K562 (cell line): ENCODE measurements around the gene FOXJ3. TPM values are rescaled to one million over a fixed set of nuclear protein-coding genes. Genes with fewer than 3 reads are reported as not detected.

ENCODE experiments used
- ATAC-seq: fragments of 200-7000 bp; cut with Tn5 transposase; 3 replicates; pipeline ENCODE4 v1.9.1; 2020; ENCODE audit warnings: moderate library complexity
- BruUV-seq: library from RNA; stranded (reverse); fragments of 400-500 nt; replicated peaks from 2 replicates; lab custom pipeline; 2021; lab: Mats Ljungman, UMichigan
- CTCF ChIA-PET: fragments of 300-600 bp; formaldehyde crosslinking; extraction: SDS; loops from one replicate; lab custom pipeline; 2021; ENCODE audit warnings: low intra/inter-chr PET ratio; lab: Yijun Ruan, JAX
- POLR2A ChIA-PET: fragments of 300-600, 350-650 bp; sonication (Branson Sonifier 250); formaldehyde crosslinking; extraction: SDS; loops from one replicate; lab custom pipeline; 2021; ENCODE audit warnings: antibody characterized with exemption, inconsistent platforms; lab: Yijun Ruan, JAX
- DNase-seq, 4 experiments: peaks; one replicate each; pipeline versions ENCODE4 v3.0.0 to v3.0.0-alpha.2; 2011 to 2018; ENCODE audit warnings: low spot score in 3 of 4, mixed read lengths in 3 of 4; ENCODE audit errors: extremely low read depth in 1 of 4
- FAIRE-seq: peaks from 2 replicates; lab custom pipeline; 2011; peaks lifted over from hg19 to GRCh38; lab: Jason Lieb, UNC
- H2AFZ ChIP-seq: 2 replicates; pipeline ENCODE4 v1.6.0; 2011; ENCODE audit warnings: low read depth, low read length, control low read depth, inconsistent platforms
- H3K27ac ChIP-seq: fragments of 200-600 bp; 3 replicates; pipeline ENCODE4 v1.8.0; 2011; ENCODE audit warnings: low read depth, mild to moderate bottlenecking, control low read depth, inconsistent platforms, low read length, moderate library complexity, mixed read lengths; ENCODE audit errors: extremely low read depth
- H3K27me3 ChIP-seq, 2 experiments: fragments of 300-600 bp in 1 of 2; 2 replicates in 1 of 2; 3 replicates in 1 of 2; pipeline versions ENCODE4 v1.6.0 to v1.8.0; 2011; ENCODE audit warnings: inconsistent platforms in 2 of 2, low read length in 2 of 2, mild to moderate bottlenecking in 1 of 2, mixed read lengths in 1 of 2, moderate library complexity in 1 of 2; ENCODE audit not compliant: control insufficient read depth in 2 of 2, insufficient read depth in 2 of 2
- H3K36me3 ChIP-seq: fragments of 300-600 bp; 3 replicates; pipeline ENCODE4 v1.8.0; 2011; ENCODE audit warnings: mild to moderate bottlenecking, low read length, inconsistent platforms; ENCODE audit not compliant: control insufficient read depth, insufficient read depth
- H3K4me1 ChIP-seq, 2 experiments: fragments of 200-600 bp in 1 of 2; replicated peaks in 1 of 2; 2 replicates in 1 of 2; 3 replicates in 1 of 2; pipeline versions ENCODE4 v1.5.1 to v1.8.0; 2011; ENCODE audit warnings: inconsistent platforms in 2 of 2, low read length in 2 of 2, mild to moderate bottlenecking in 1 of 2, mixed read lengths in 1 of 2, moderate library complexity in 1 of 2; ENCODE audit not compliant: control insufficient read depth in 2 of 2, insufficient read depth in 2 of 2
- H3K4me2 ChIP-seq: 2 replicates; pipeline ENCODE4 v1.6.1; 2011; ENCODE audit warnings: low read length, control low read depth, inconsistent platforms, mixed read lengths; ENCODE audit not compliant: insufficient read depth
- H3K4me3 ChIP-seq: fragments of 200-600 bp; sonication (generic), shearing (Covaris generic); 2 replicates; pipeline ENCODE4 v1.5.1; 2016; ENCODE audit warnings: control low read depth, inconsistent platforms
- H3K79me2 ChIP-seq: fragments of 200-600 bp; 3 replicates; pipeline ENCODE4 v1.8.0; 2011; ENCODE audit warnings: low read length, inconsistent platforms; ENCODE audit not compliant: control insufficient read depth, insufficient read depth
- H3K9ac ChIP-seq, 2 experiments: 2 replicates each; pipeline versions ENCODE4 v1.6.0 to v1.6.1; 2011; ENCODE audit warnings: low read depth in 2 of 2, low read length in 2 of 2, control low read depth in 1 of 2, inconsistent platforms in 1 of 2, mild to moderate bottlenecking in 1 of 2, mixed read lengths in 1 of 2; ENCODE audit not compliant: insufficient read depth in 1 of 2
- H3K9me1 ChIP-seq: one replicate; pipeline ENCODE4 v1.6.0; 2011; ENCODE audit warnings: inconsistent platforms, mild to moderate bottlenecking, low read length, moderate library complexity; ENCODE audit not compliant: control insufficient read depth, insufficient read depth
- H3K9me3 ChIP-seq: replicated peaks from 2 replicates; pipeline ENCODE4 v1.5.1; 2011; ENCODE audit warnings: low read depth, low read length, inconsistent platforms; ENCODE audit not compliant: control insufficient read depth, insufficient read depth
- H4K20me1 ChIP-seq: replicated peaks from 2 replicates; pipeline ENCODE4 v1.6.1; 2011; ENCODE audit warnings: low read length, inconsistent platforms, mixed read lengths; ENCODE audit not compliant: control insufficient read depth, insufficient read depth
- GATAD2B ChIP-seq: fragments of 450-650 bp; IDR thresholded peaks from 2 replicates; pipeline ENCODE4 v1.6.1; 2017; ENCODE audit warnings: mild to moderate bottlenecking, borderline replicate concordance
- WGBS: fragments of 100-300 bp; shearing (Covaris generic); methylation state at CpG from one replicate; pipeline ENCODE4 v1.1.6; 2016; ENCODE audit warnings: low coverage, mixed read lengths; ENCODE audit not compliant: insufficient coverage; ENCODE audit errors: missing lambda C conversion rate; 5-methylcytosine and 5-hydroxymethylcytosine counted together
- in situ Hi-C: fragments of 300-500 bp; cut with MboI; formaldehyde crosslinking; loops from 4 replicates; pipeline ENCODE4 v1.15.0; 2018; ENCODE audit warnings: inconsistent platforms, mixed read lengths
- intact Hi-C: fragments of 100-400 bp; cut with micrococcal nuclease; formaldehyde crosslinking; loops from 2 replicates; pipeline ENCODE4 v1.14.2; 2022
- polyA plus RNA-seq, 8 experiments: library from polyadenylated mRNA; depleted of rRNA in 4 of 8; stranded (reverse) in 5 of 8; unstranded in 3 of 8; fragments of >200 nt; fragmentation: Nextera tagmentation in 2 of 8; fragmentation: Illumina TruSeq in 1 of 8; extraction: Ambion mirVana in 2 of 8; extraction: Trizol in 1 of 8; gene quantifications; 2 replicates each; pipeline versions ENCODE4 v1.2.1 to v1.2.3, GENCODE V29; 2011 to 2014; ENCODE audit warnings: inconsistent platforms in 1 of 8, missing spikeins in 1 of 8
- total RNA-seq, 7 experiments: library from RNA; depleted of rRNA in 6 of 7; stranded (reverse); fragments of >200 nt in 6 of 7; fragmentation: Illumina TruSeq in 2 of 7; extraction: Trizol in 2 of 7; gene quantifications; 2 replicates each; pipeline versions ENCODE4 v1.2.1 to v1.2.3, GENCODE V29; 2011 to 2021; ENCODE audit warnings: low replicate concordance in 1 of 7
- TF ChIP-seq, protein P1 (sequence below): fragments of 150-350 bp; IDR thresholded peaks from 2 replicates; pipeline ENCODE4 v1.6.1; 2014; ENCODE audit warnings: low read depth, mild to moderate bottlenecking, low read length, borderline replicate concordance

FOXJ3 gene
- total and polyA plus RNA-seq, 9 of the 15 experiments (the other 6 are each of a cell fraction or from before 2014, with no cell fraction given) = 8.7 to 35.3 (median 23.4) TPM

DNA sequence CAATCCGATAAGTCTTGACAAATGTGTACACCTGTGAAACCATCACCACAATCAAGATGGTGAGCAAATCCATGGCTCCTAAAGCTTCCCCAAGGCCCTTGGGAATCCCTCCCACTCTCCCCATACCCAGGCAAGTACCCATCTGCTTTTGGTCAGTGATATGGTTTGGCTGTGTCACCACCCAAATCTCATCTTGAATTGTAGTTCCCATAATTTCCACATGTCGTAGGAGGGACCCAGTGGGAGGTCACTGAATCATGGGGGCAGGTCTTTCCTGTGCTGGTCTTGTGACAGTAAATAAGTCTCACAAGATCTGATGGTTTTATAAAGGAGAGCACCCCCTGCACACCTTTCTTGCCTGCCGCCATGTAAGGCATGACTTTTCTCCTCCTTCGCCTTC lies 196.4 kb downstream of the FOXJ3 start:
- H3K36me3 ChIP-seq = no peaks in the 10 kb centered on the region
- in situ Hi-C loops (loop anchor here (25.0 kb wide), 1 partner anchor 326 kb away; no protein-coding TSS in a partner anchor), intact Hi-C loops (loop anchor here (10.0 kb wide), 1 partner anchor 324 kb away; no protein-coding TSS in a partner anchor)
- 27% methylated on average over 4 of the region's 4 CpGs for WGBS
- no peaks in the 10 kb centered on the region for H3K9me1 ChIP-seq
- no peak overlapping the region for H3K4me3 ChIP-seq
- TF ChIP-seq, protein P1, sequence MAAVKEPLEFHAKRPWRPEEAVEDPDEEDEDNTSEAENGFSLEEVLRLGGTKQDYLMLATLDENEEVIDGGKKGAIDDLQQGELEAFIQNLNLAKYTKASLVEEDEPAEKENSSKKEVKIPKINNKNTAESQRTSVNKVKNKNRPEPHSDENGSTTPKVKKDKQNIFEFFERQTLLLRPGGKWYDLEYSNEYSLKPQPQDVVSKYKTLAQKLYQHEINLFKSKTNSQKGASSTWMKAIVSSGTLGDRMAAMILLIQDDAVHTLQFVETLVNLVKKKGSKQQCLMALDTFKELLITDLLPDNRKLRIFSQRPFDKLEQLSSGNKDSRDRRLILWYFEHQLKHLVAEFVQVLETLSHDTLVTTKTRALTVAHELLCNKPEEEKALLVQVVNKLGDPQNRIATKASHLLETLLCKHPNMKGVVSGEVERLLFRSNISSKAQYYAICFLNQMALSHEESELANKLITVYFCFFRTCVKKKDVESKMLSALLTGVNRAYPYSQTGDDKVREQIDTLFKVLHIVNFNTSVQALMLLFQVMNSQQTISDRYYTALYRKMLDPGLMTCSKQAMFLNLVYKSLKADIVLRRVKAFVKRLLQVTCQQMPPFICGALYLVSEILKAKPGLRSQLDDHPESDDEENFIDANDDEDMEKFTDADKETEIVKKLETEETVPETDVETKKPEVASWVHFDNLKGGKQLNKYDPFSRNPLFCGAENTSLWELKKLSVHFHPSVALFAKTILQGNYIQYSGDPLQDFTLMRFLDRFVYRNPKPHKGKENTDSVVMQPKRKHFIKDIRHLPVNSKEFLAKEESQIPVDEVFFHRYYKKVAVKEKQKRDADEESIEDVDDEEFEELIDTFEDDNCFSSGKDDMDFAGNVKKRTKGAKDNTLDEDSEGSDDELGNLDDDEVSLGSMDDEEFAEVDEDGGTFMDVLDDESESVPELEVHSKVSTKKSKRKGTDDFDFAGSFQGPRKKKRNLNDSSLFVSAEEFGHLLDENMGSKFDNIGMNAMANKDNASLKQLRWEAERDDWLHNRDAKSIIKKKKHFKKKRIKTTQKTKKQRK = no peak
- TF ChIP-seq GATAD2B = no peak
- TF ChIP-seq, all 486 proteins: peak for 0
- no peak overlapping the region for H3K4me2 ChIP-seq
- no peak overlapping the region for H2AFZ ChIP-seq
- no peak overlapping the region for H3K9ac ChIP-seq
- no peaks in the 10 kb centered on the region for H3K4me1 ChIP-seq
- DNase-seq = no peak
- peaks cover 25 to 51% of the 10 kb centered on the region in 2 experiments for H3K27me3 ChIP-seq
- H3K27ac ChIP-seq = no peak overlapping the region
- no peaks in the 10 kb centered on the region for H3K79me2 ChIP-seq
- POLR2A ChIA-PET = no interaction called here
- CTCF ChIA-PET = no interaction called here
- FAIRE-seq = no peak
- no TSS peak for BruUV-seq
- no peak for ATAC-seq
- no peaks in the 10 kb centered on the region for H3K9me3 ChIP-seq
- peaks cover 11% of the 10 kb centered on the region for H4K20me1 ChIP-seq
